HCT116 (cell line): Measurements from ENCODE around the gene CDH4. TPM values are rescaled to one million over a fixed set of nuclear protein-coding genes. Genes with fewer than 3 reads are reported as not detected.
"Not testable (repeated sequence)": the region's sequence is repeated elsewhere in the genome, so short reads cannot be mapped to it uniquely, and the experiment has no call there.

Source experiments
- ATAC-seq: fragments of 200-7000 bp; cut with Tn5 transposase; 2 replicates; pipeline ENCODE4 v1.9.1; 2020; ENCODE audit warnings: mild to moderate bottlenecking, moderate library complexity
- BruUV-seq: library from RNA; stranded (reverse); fragments of 400-500 nt; replicated peaks from 2 replicates; lab custom pipeline; 2021; lab: Mats Ljungman, UMichigan
- CTCF ChIA-PET: fragments of 300-600 bp; sonication (Branson Sonifier 250); formaldehyde crosslinking; loops from one replicate; lab custom pipeline; 2021; ENCODE audit warnings: antibody characterized with exemption; lab: Charles Lee
- POLR2A ChIA-PET: fragments of 300-600, 350-600 bp; sonication (Branson Sonifier 250); formaldehyde crosslinking; loops from one replicate; lab custom pipeline; 2021; ENCODE audit warnings: antibody characterized with exemption; lab: Charles Lee
- RAD21 ChIA-PET, 2 experiments: fragments of 300-600 bp; sonication (Branson Sonifier 250); formaldehyde crosslinking; loops; one replicate each; lab custom pipeline; 2023; ENCODE audit warnings: low total read pairs in 2 of 2; ENCODE audit not compliant: uncharacterized antibody in 2 of 2, unreplicated experiment in 2 of 2, low non-redundant PET in 1 of 2; lab: Charles Lee
- DNase-seq: peaks from one replicate; pipeline ENCODE4 v3.0.0-alpha.2; 2010; ENCODE audit warnings: low read depth, low spot score
- H2AFZ ChIP-seq: fragments of 200-600 bp; shearing (Covaris generic), sonication (generic); 2 replicates; pipeline ENCODE4 v1.6.1; 2017; ENCODE audit warnings: low read depth, mixed run types, mixed read lengths, antibody characterized with exemption, low read length; ENCODE audit not compliant: poor library complexity, severe bottlenecking
- H3K27ac ChIP-seq: 2 replicates; pipeline ENCODE4 v1.5.1; 2012; ENCODE audit warnings: low read depth, low read length
- H3K27me3 ChIP-seq: fragments of 200-600 bp; sonication (generic); 2 replicates; pipeline ENCODE4 v1.6.1; 2016; ENCODE audit warnings: mixed run types, low read length, mixed read lengths; ENCODE audit not compliant: insufficient read depth
- H3K36me3 ChIP-seq, 2 experiments: fragments of 200-500 bp in 1 of 2; fragments of 200-600 bp in 1 of 2; sonication (Bioruptor generic) in 1 of 2; sonication (generic) in 1 of 2; 2 replicates each; pipeline versions ENCODE4 v1.5.1 to v1.6.1; 2014 to 2016; ENCODE audit warnings: low read length in 2 of 2, inconsistent platforms in 1 of 2, mixed read lengths in 1 of 2, mixed run types in 1 of 2; ENCODE audit not compliant: insufficient read depth in 2 of 2, control insufficient read depth in 1 of 2
- H3K4me1 ChIP-seq, 2 experiments: fragments of 200-600 bp in 1 of 2; sonication (generic) in 1 of 2; 2 replicates each; pipeline versions ENCODE4 v1.5.1 to v1.6.1; 2012 to 2017; ENCODE audit warnings: low read length in 2 of 2, inconsistent platforms in 1 of 2, mild to moderate bottlenecking in 1 of 2, mixed read lengths in 1 of 2, mixed run types in 1 of 2, moderate library complexity in 1 of 2; ENCODE audit not compliant: insufficient read depth in 2 of 2, control insufficient read depth in 1 of 2
- H3K4me2 ChIP-seq: fragments of 200-600 bp; sonication (generic); 2 replicates; pipeline ENCODE4 v1.6.1; 2017; ENCODE audit warnings: mixed run types, low read length, mixed read lengths
- H3K4me3 ChIP-seq, 2 experiments: fragments of 200-600 bp in 1 of 2; sonication (generic) in 1 of 2; replicated peaks in 1 of 2; 2 replicates each; pipeline ENCODE4 v1.5.1; 2011 to 2016; ENCODE audit warnings: low read length in 2 of 2, control low read depth in 1 of 2, low read depth in 1 of 2, mild to moderate bottlenecking in 1 of 2, mixed read lengths in 1 of 2, mixed run types in 1 of 2
- H3K79me2 ChIP-seq: fragments of 200-600 bp; sonication (generic); 2 replicates; pipeline ENCODE4 v1.6.1; 2017; ENCODE audit warnings: mild to moderate bottlenecking, mixed run types, low read length, moderate library complexity, mixed read lengths; ENCODE audit not compliant: insufficient read depth
- H3K9ac ChIP-seq: fragments of 200-600 bp; sonication (generic); 2 replicates; pipeline ENCODE4 v1.6.1; 2016; ENCODE audit warnings: low read length, mixed read lengths
- H3K9me2 ChIP-seq: fragments of 200-600 bp; sonication (generic), shearing (Covaris generic); 2 replicates; pipeline ENCODE4 v1.6.1; 2017; ENCODE audit warnings: mixed run types, mild to moderate bottlenecking, moderate library complexity; ENCODE audit not compliant: insufficient read depth
- H3K9me3 ChIP-seq, 2 experiments: fragments of 200-500 bp in 1 of 2; fragments of 200-600 bp in 1 of 2; sonication (Bioruptor generic) in 1 of 2; sonication (generic) in 1 of 2; 2 replicates each; pipeline ENCODE4 v1.6.1; 2014 to 2017; ENCODE audit warnings: low read length in 2 of 2, mixed read lengths in 2 of 2, inconsistent platforms in 1 of 2, low read depth in 1 of 2, mild to moderate bottlenecking in 1 of 2, mixed run types in 1 of 2, moderate library complexity in 1 of 2; ENCODE audit not compliant: control insufficient read depth in 1 of 2, insufficient read depth in 1 of 2
- H4K20me1 ChIP-seq: fragments of 200-600 bp; sonication (generic), shearing (Covaris generic); 2 replicates; pipeline ENCODE4 v1.6.1; 2017; ENCODE audit warnings: mixed run types, mild to moderate bottlenecking, moderate library complexity; ENCODE audit not compliant: insufficient read depth
- EZH2 ChIP-seq: fragments of 200-600 bp; sonication (generic); IDR thresholded peaks from 2 replicates; pipeline ENCODE4 v1.6.1; 2017; ENCODE audit warnings: antibody characterized with exemption, mixed run types
- JUND ChIP-seq: IDR thresholded peaks from 2 replicates; pipeline ENCODE4 v1.6.1; 2012
- YY1 ChIP-seq: IDR thresholded peaks from 2 replicates; pipeline ENCODE4 v1.6.1; 2011; ENCODE audit warnings: low read length, low read depth, moderate library complexity, mild to moderate bottlenecking; ENCODE audit not compliant: insufficient replicate concordance; ENCODE audit errors: extremely low read depth
- ZFX ChIP-seq: fragments of 450-650 bp; IDR thresholded peaks from 2 replicates; pipeline ENCODE4 v1.6.1; 2017
- intact Hi-C: fragments of 100-400 bp; cut with micrococcal nuclease; formaldehyde crosslinking; loops from 2 replicates; pipeline ENCODE4 v1.10.0; 2022
- total RNA-seq: library from RNA; stranded (reverse); gene quantifications from one replicate; pipeline ENCODE4 v1.2.1, GENCODE V29; 2021; ENCODE audit not compliant: unreplicated experiment

Gene CDH4
- total RNA-seq, 1 experiment from 2014 or later, result not detected

DNA sequence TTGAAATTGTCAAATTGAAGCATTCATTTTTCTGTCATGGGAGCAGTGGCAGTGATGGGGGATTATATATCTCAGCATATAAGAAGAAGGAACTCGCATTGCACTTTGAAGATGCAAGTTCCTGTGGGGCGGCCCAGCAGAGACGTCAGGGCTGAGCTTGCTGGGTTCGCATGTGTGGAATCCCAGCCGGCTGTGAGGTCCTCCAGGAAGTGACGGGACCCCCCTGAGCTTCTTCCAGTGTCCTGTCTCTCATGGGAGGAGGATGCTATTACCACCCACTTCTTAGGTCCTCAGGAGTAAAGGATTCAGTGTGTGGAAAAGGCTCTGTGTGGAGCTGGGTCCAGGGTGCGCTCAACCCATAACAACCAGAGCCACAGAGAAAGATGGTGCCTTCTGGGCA is 201.2 kb downstream of the CDH4 start:
- Histone ChIP-seq H3K27me3 (no peaks in the 10 kb centered on the region), H3K4me1 (no peaks in the 10 kb centered on the region), H3K9ac (no peak overlapping the region), H2AFZ (no peak overlapping the region), H3K4me3 (no peak overlapping the region), H3K36me3 (no peaks in the 10 kb centered on the region), H3K9me2 (no peaks in the 10 kb centered on the region), H3K9me3 (peaks cover 0 to 2% of the 10 kb centered on the region in 2 experiments; a peak in 2 of 4 replicates), H4K20me1 (no peaks in the 10 kb centered on the region), H3K27ac (no peak overlapping the region), H3K4me2 (no peak overlapping the region), H3K79me2 (no peaks in the 10 kb centered on the region)
- POLR2A ChIA-PET, result no interaction called here
- intact Hi-C loops, result no loop called here
- RAD21 ChIA-PET, result no interaction called here
- TF ChIP-seq EZH2, result no peak
- TF ChIP-seq ZFX, result no peak
- TF ChIP-seq YY1, result no peak
- TF ChIP-seq JUND, result no peak
- ATAC-seq (no peak), DNase-seq (no peak)
- CTCF ChIA-PET, result no interaction called here
- no TSS peak for BruUV-seq

DNA sequence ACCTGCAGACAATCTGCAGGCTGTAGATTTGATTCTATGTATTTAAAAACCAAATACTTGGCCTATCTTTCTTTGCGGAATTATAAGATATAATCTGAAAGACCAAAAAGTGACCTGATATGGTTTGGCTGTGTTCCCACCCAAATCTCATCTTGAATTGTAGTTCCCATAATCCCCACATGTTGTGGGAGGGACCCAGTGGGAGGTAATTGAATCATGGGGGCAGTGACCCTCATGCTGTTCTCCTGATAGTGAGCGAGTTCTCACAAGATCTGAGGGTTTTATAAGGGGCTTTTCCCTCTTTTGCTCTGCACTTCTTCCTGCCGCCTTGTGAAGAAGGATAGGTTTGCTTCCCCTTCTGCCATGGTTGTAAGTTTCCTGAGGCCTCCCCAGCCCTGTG is 201.6 kb downstream of the CDH4 start:
- H3K9me2 ChIP-seq, H3K4me1 ChIP-seq, H3K79me2 ChIP-seq, DNase-seq, CTCF ChIA-PET, H3K9ac ChIP-seq, H2AFZ ChIP-seq, H3K9me3 ChIP-seq, RAD21 ChIA-PET, H3K4me2 ChIP-seq, H3K27me3 ChIP-seq, intact Hi-C loops, BruUV-seq, POLR2A ChIA-PET, ATAC-seq, H3K4me3 ChIP-seq, H3K27ac ChIP-seq, H3K36me3 ChIP-seq, H4K20me1 ChIP-seq: not testable (repeated sequence)
